ENCODE measurements around the gene SF3B6.

Gene SF3B6

DNA sequence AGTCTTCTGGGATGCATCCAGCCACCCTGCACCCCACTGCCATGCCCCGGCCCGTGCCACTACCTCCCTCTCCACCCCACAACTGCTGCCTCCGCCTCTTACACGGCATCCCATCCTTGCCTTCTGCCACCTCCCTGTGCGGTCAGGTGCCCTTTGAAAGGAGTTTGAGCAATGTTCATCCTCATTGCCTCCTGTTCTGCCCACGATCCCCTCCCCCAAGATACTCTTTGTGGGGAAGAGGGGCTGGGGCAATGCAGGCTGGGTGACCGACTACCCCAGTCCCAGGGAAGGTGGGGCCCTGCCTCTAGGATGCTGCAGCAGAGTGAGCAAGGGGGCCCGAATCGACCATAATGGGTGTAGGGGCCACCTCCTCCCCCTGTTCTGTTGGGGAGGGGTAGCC, 57.9 kb downstream of the SF3B6 start:
- no peak for DNase-seq

DNA sequence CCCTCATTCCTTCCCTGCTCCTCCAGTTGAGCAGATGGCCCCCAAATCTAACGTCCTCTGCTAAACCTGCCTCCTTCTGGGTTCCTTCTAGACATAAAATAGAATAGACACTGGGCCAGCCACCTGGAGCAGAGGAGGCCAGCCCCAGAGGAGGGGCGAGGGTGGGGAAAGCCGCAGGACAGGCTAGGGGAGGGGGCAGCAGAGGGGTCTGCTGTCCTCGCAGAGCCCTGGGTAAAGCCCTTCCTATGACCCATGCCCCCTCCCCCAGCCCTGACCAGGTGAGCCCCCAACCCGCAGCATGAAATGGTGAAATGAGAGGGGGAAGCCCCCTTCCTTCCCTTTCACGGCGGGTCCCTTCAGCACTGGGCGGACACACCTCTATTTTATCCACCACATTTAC, 58.4 kb downstream of the SF3B6 start:
- DNase-seq, result no peak
